H1 (cell line): Measurements from ENCODE around the gene VAMP2. TPM values are rescaled to one million over a fixed set of nuclear protein-coding genes. Genes with fewer than 3 reads are reported as not detected.
A peak's percentile ranks its signal among the peaks of the same experiment; 100 is the strongest.

ENCODE experiments used
- CTCF ChIA-PET: fragments of 300-600 bp; sonication (Branson Sonifier 250); formaldehyde crosslinking; loops from one replicate; lab custom pipeline; 2021; ENCODE audit not compliant: partially characterized antibody; lab: Charles Lee
- POLR2A ChIA-PET: fragments of 300-600 bp; sonication (Branson Sonifier 250); formaldehyde crosslinking; loops from one replicate; lab custom pipeline; 2021; ENCODE audit warnings: inconsistent platforms; ENCODE audit not compliant: partially characterized antibody; lab: Charles Lee
- DNase-seq, 2 experiments: peaks; one replicate each; pipeline versions ENCODE4 v3.0.0 to v3.0.0-alpha.2; 2010 to 2022; ENCODE audit warnings: low spot score in 2 of 2, low read depth in 1 of 2, mixed read lengths in 1 of 2
- FAIRE-seq: peaks from 2 replicates; lab custom pipeline; 2011; peaks lifted over from hg19 to GRCh38; lab: Jason Lieb, UNC
- H2AFZ ChIP-seq: 2 replicates; pipeline ENCODE4 v1.8.1; 2012; ENCODE audit warnings: low read length, inconsistent platforms
- H2AK5ac ChIP-seq: 2 replicates; pipeline ENCODE4 v1.6.1; 2013; ENCODE audit warnings: low read depth, low read length
- H2BK120ac ChIP-seq: replicated peaks from 2 replicates; pipeline ENCODE3; 2013; ENCODE audit warnings: low read depth, low read length, inconsistent platforms
- H2BK12ac ChIP-seq: 2 replicates; pipeline ENCODE4 v1.6.1; 2013; ENCODE audit warnings: low read depth, low read length
- H2BK15ac ChIP-seq: 2 replicates; pipeline ENCODE4 v1.6.1; 2013; ENCODE audit warnings: low read length
- H2BK20ac ChIP-seq: 2 replicates; pipeline ENCODE4 v1.6.1; 2013; ENCODE audit warnings: low read length
- H2BK5ac ChIP-seq: 2 replicates; pipeline ENCODE4 v1.6.1; 2013; ENCODE audit warnings: low read depth, low read length
- H3K14ac ChIP-seq: 2 replicates; pipeline ENCODE4 v1.6.1; 2013; ENCODE audit warnings: inconsistent platforms; ENCODE audit not compliant: insufficient read length
- H3K18ac ChIP-seq: 2 replicates; pipeline ENCODE4 v1.6.1; 2013; ENCODE audit warnings: low read length; ENCODE audit errors: extremely low read depth
- H3K23ac ChIP-seq: 2 replicates; pipeline ENCODE4 v1.6.1; 2013; ENCODE audit warnings: inconsistent platforms; ENCODE audit not compliant: insufficient read length
- H3K23me2 ChIP-seq: 2 replicates; pipeline ENCODE4 v1.6.1; 2013; ENCODE audit warnings: low read depth, low read length
- H3K27ac ChIP-seq: 2 replicates; pipeline ENCODE4 v1.6.1; 2011; ENCODE audit warnings: low read depth, low read length, inconsistent platforms
- H3K27me3 ChIP-seq, 4 experiments: replicated peaks in 1 of 4; 1 replicate in 1 of 4; 2 replicates in 3 of 4; pipeline versions ENCODE4 v1.6.1 to v1.8.1; 2011 to 2013; ENCODE audit warnings: low read length in 3 of 4, mild to moderate bottlenecking in 3 of 4, inconsistent platforms in 2 of 4, mixed read lengths in 2 of 4, moderate library complexity in 1 of 4; ENCODE audit not compliant: control insufficient read depth in 3 of 4, insufficient read depth in 3 of 4; ENCODE audit errors: extremely low read depth in 1 of 4
- H3K36me3 ChIP-seq, 4 experiments: 2 replicates each; pipeline versions ENCODE4 v1.6.1 to v1.8.1; 2011 to 2013; ENCODE audit warnings: mild to moderate bottlenecking in 4 of 4, low read length in 3 of 4, moderate library complexity in 2 of 4, control low read depth in 1 of 4, inconsistent platforms in 1 of 4; ENCODE audit not compliant: insufficient read depth in 4 of 4, control insufficient read depth in 2 of 4
- H3K4ac ChIP-seq: replicated peaks from 2 replicates; pipeline ENCODE3; 2013; ENCODE audit warnings: low read length, low read depth, mixed read lengths, inconsistent platforms; ENCODE audit not compliant: insufficient read length
- H3K4me1 ChIP-seq, 4 experiments: replicated peaks in 1 of 4; 1 replicate in 1 of 4; 2 replicates in 3 of 4; pipeline versions ENCODE4 v1.6.1 to v1.8.1; 2011 to 2013; ENCODE audit warnings: low read length in 3 of 4, inconsistent platforms in 2 of 4, mixed read lengths in 1 of 4; ENCODE audit not compliant: insufficient read depth in 4 of 4, control insufficient read depth in 3 of 4
- H3K4me2 ChIP-seq, 2 experiments: 2 replicates each; pipeline versions ENCODE4 v1.6.1 to v1.8.1; 2011 to 2013; ENCODE audit warnings: low read depth in 2 of 2, low read length in 2 of 2, control low read depth in 1 of 2, inconsistent platforms in 1 of 2, mild to moderate bottlenecking in 1 of 2; ENCODE audit not compliant: insufficient read depth in 1 of 2
- H3K4me3 ChIP-seq, 4 experiments: fragments of 200-600, 300-600 bp in 1 of 4; sonication (generic), shearing (Covaris generic), sonication (Bioruptor Twin) in 1 of 4; 2 replicates each; pipeline versions ENCODE4 v1.5.1 to v1.8.1; 2011 to 2016; ENCODE audit warnings: low read length in 4 of 4, low read depth in 3 of 4, control low read depth in 2 of 4, inconsistent platforms in 2 of 4, mild to moderate bottlenecking in 2 of 4, mixed read lengths in 1 of 4, moderate library complexity in 1 of 4; ENCODE audit not compliant: insufficient read depth in 2 of 4; ENCODE audit errors: extremely low read depth in 1 of 4
- H3K56ac ChIP-seq: replicated peaks from 2 replicates; pipeline ENCODE3; 2013; ENCODE audit warnings: low read depth, mild to moderate bottlenecking, mixed read lengths, low read length, inconsistent platforms; ENCODE audit not compliant: insufficient read length
- H3K79me1 ChIP-seq: 2 replicates; pipeline ENCODE4 v1.6.1; 2013; ENCODE audit warnings: low read depth, low read length, control low read depth
- H3K79me2 ChIP-seq, 2 experiments: 2 replicates each; pipeline versions ENCODE4 v1.6.1 to v1.8.1; 2012 to 2013; ENCODE audit warnings: low read length in 2 of 2, mild to moderate bottlenecking in 2 of 2, inconsistent platforms in 1 of 2; ENCODE audit not compliant: insufficient read depth in 2 of 2, control insufficient read depth in 1 of 2
- H3K9ac ChIP-seq, 4 experiments: replicated peaks in 1 of 4; 1 replicate in 1 of 4; 2 replicates in 3 of 4; pipeline versions ENCODE4 v1.6.1 to v1.8.1; 2011 to 2013; ENCODE audit warnings: low read depth in 3 of 4, low read length in 3 of 4, control low read depth in 2 of 4, mild to moderate bottlenecking in 2 of 4, moderate library complexity in 2 of 4, inconsistent platforms in 1 of 4; ENCODE audit errors: extremely low read depth in 1 of 4
- H3K9me3 ChIP-seq, 2 experiments: 2 replicates each; pipeline versions ENCODE4 v1.6.1 to v1.8.1; 2012 to 2013; ENCODE audit warnings: mild to moderate bottlenecking in 2 of 2, moderate library complexity in 2 of 2, control low read depth in 1 of 2, inconsistent platforms in 1 of 2, low read depth in 1 of 2, low read length in 1 of 2, mixed read lengths in 1 of 2; ENCODE audit not compliant: insufficient read depth in 2 of 2
- H4K20me1 ChIP-seq, 2 experiments: replicated peaks in 1 of 2; 2 replicates each; pipeline versions ENCODE3 to v1.8.1; 2011 to 2013; ENCODE audit warnings: inconsistent platforms in 2 of 2, low read length in 2 of 2, mild to moderate bottlenecking in 1 of 2; ENCODE audit not compliant: insufficient read depth in 2 of 2, control insufficient read depth in 1 of 2
- H4K5ac ChIP-seq: 2 replicates; pipeline ENCODE4 v1.6.1; 2013; ENCODE audit warnings: low read length, low read depth, mixed read lengths, inconsistent platforms; ENCODE audit not compliant: insufficient read length
- H4K8ac ChIP-seq: 2 replicates; pipeline ENCODE4 v1.8.0; 2013; ENCODE audit warnings: mild to moderate bottlenecking, moderate library complexity, low read length, inconsistent platforms; ENCODE audit not compliant: insufficient read depth; ENCODE audit errors: extremely low read depth
- H4K91ac ChIP-seq: replicated peaks from 2 replicates; pipeline ENCODE3; 2013; ENCODE audit warnings: low read length, mixed read lengths, inconsistent platforms; ENCODE audit not compliant: insufficient read length
- BCL11A ChIP-seq, 2 experiments: IDR thresholded peaks; one replicate each; pipeline ENCODE4 v1.6.1; 2011; ENCODE audit warnings: low read depth in 2 of 2, low read length in 2 of 2, mild to moderate bottlenecking in 2 of 2
- CTCF ChIP-seq, 3 experiments: IDR thresholded peaks; 1 replicate in 2 of 3; 2 replicates in 1 of 3; pipeline versions ENCODE4 v1.5.1 to v1.6.1; 2011; ENCODE audit warnings: low read length in 3 of 3, mild to moderate bottlenecking in 3 of 3, inconsistent platforms in 2 of 3, low read depth in 1 of 3, moderate library complexity in 1 of 3; ENCODE audit not compliant: insufficient read depth in 1 of 3; ENCODE audit errors: control extremely low read depth in 1 of 3
- E2F6 ChIP-seq: IDR thresholded peaks from 2 replicates; pipeline ENCODE4 v1.6.1; 2012; ENCODE audit warnings: inconsistent platforms
- EZH2 ChIP-seq: fragments of 200-600 bp; sonication (generic); IDR thresholded peaks from 2 replicates; pipeline ENCODE4 v1.7.1; 2012; ENCODE audit warnings: low read depth, mild to moderate bottlenecking, moderate library complexity, low read length, inconsistent platforms; ENCODE audit not compliant: severe bottlenecking
- MAX ChIP-seq: IDR thresholded peaks from 2 replicates; pipeline ENCODE4 v1.6.1; 2012; ENCODE audit warnings: inconsistent platforms
- RBBP5 ChIP-seq: IDR thresholded peaks from 2 replicates; pipeline ENCODE4 v1.7.1; 2012; ENCODE audit warnings: low read depth, mild to moderate bottlenecking, inconsistent platforms, low read length, moderate library complexity, borderline replicate concordance
- SUZ12 ChIP-seq: fragments of 200-600 bp; sonication (generic); IDR thresholded peaks from 2 replicates; pipeline ENCODE4 v1.6.1; 2012; ENCODE audit warnings: mild to moderate bottlenecking, inconsistent platforms, low read length, moderate library complexity, mixed read lengths
- WGBS, 2 experiments: shearing (Covaris generic) in 1 of 2; methylation state at CpG; one replicate each; pipeline versions ENCODE4 v1.1.6 to v1.1.7; 2013 to 2015; ENCODE audit warnings: low lambda C conversion rate in 2 of 2, mixed read lengths in 2 of 2, inconsistent platforms in 1 of 2, low coverage in 1 of 2, missing lambda C conversion rate in 1 of 2; ENCODE audit not compliant: insufficient replicate concordance in 2 of 2, insufficient coverage in 1 of 2, insufficient read length in 1 of 2; ENCODE audit errors: extremely low coverage in 1 of 2, missing lambda C conversion rate in 1 of 2; 5-methylcytosine and 5-hydroxymethylcytosine counted together
- polyA plus RNA-seq, 7 experiments: library from polyadenylated mRNA; depleted of rRNA in 3 of 7; stranded (reverse) in 5 of 7; unstranded in 2 of 7; fragments of >200 nt in 5 of 7; fragments of 200-250 nt in 2 of 7; gene quantifications; 1 replicate in 5 of 7; 2 replicates in 1 of 7; 4 replicates in 1 of 7; pipeline versions ENCODE4 v1.2.1 to v1.2.3, GENCODE V29; 2011 to 2013; ENCODE audit warnings: missing spikeins in 2 of 7, mixed read lengths in 2 of 7
- total RNA-seq: library from RNA; stranded (reverse); fragmentation: NEBNext Ultra II Directional; extraction: Animal tissue kit (Norgen Biotek cat#: 25700); gene quantifications from 2 replicates; pipeline ENCODE4 v1.2.1, GENCODE V29; 2021

Gene VAMP2
- total and polyA plus RNA-seq, 2 of the 8 experiments (the other 6 are each of a cell fraction or from before 2014, with no cell fraction given): 19.3 to 20.5 TPM

- H4K20me1 ChIP-seq: peaks cover 5 to 6% of the 10 kb centered on the region in 2 experiments
- H3K18ac ChIP-seq: no peak overlapping the region; the same call in 1 of the 2 replicates
- ChIA-PET POLR2A (interaction anchor here (0.6 to 7.6 kb wide), 8 partner anchors 10 to 127 kb away, joined by 3 to 49 read pairs (median 5); no protein-coding TSS in a partner anchor), CTCF (interaction anchor here (0.5 to 5.3 kb wide), 13 partner anchors 15 to 240 kb away, joined by 3 to 54 read pairs (median 4); partner anchors contain the start of gene VAMP2)
- H3K4me3 ChIP-seq: peak overlapping the region; percentile 54 to 89 (median 82)
- H3K9me3 ChIP-seq: no peaks in the 10 kb centered on the region
- H4K8ac ChIP-seq: peak overlapping the region; percentile 73; the same call in 1 of the 2 replicates
- H2AFZ ChIP-seq: no peak overlapping the region
- no peak overlapping the region for H3K4ac ChIP-seq
- no peak overlapping the region for H4K5ac ChIP-seq
- no peak overlapping the region for H3K27ac ChIP-seq
- H3K23me2 ChIP-seq: peaks cover 45% of the 10 kb centered on the region
- no peak overlapping the region for H4K91ac ChIP-seq
- no peak overlapping the region for H3K56ac ChIP-seq
- DNase-seq (peak in 1 of 2 experiments; percentile 69), FAIRE-seq (no peak)
- no peaks in the 10 kb centered on the region for H3K79me2 ChIP-seq
- H3K4me2 ChIP-seq: peak overlapping the region; percentile 88 to 93
- H2BK15ac ChIP-seq: no peak overlapping the region
- H2BK20ac ChIP-seq: no peak overlapping the region
- no peaks in the 10 kb centered on the region for H3K79me1 ChIP-seq
- no peak overlapping the region for H3K23ac ChIP-seq
- no peak overlapping the region; a peak in 1 of 7 replicates for H3K9ac ChIP-seq
- H3K27me3 ChIP-seq: peaks cover 30 to 53% (median 51%) of the 10 kb centered on the region in 4 experiments
- no peak overlapping the region for H2BK120ac ChIP-seq
- H2BK5ac ChIP-seq: no peak overlapping the region
- H2BK12ac ChIP-seq: peak overlapping the region; percentile 17; the same call in 1 of the 2 replicates
- WGBS, 2 experiments: 3% methylated on average over 43 of the region's 55 CpGs; no CpG with 5 or more reads in 1 of the 2 experiments
- H3K4me1 ChIP-seq: peaks cover 0 to 25% (median 15%) of the 10 kb centered on the region in 4 experiments; a peak in 6 of 7 replicates
- H2AK5ac ChIP-seq: no peak overlapping the region
- no peak overlapping the region for H3K14ac ChIP-seq
- H3K36me3 ChIP-seq: no peaks in the 10 kb centered on the region
- no peak for TF ChIP-seq BCL11A (IDR thresholded peaks at IDR 0.05; ENCODE audit: low read depth in 2 of 2, low read length in 2 of 2)
- peak; percentile 58; the same call in 1 of the 2 replicates for TF ChIP-seq RBBP5
- TF ChIP-seq E2F6: peak; percentile 55; the same call in 1 of the 2 replicates
- peak; percentile 88; the same call in 1 of the 2 replicates for TF ChIP-seq SUZ12
- TF ChIP-seq CTCF (IDR thresholded peaks at IDR 0.05; ENCODE audit: control extremely low read depth in 1 of 3, insufficient read depth in 1 of 3, low read depth in 1 of 3, low read length in 3 of 3): no peak
- TF ChIP-seq EZH2: peak; percentile 89
- TF ChIP-seq MAX: peak; percentile 65
Measured at GRCh38 chr17:8122924-8123694, 39.6 kb downstream of the VAMP2 start.
